Spleen (tissue), 7 donors: Measurements from ENCODE around the gene NPPC.

Source experiments
- POLR2AphosphoS5 ChIP-seq, 3 donors: sonication (generic); formaldehyde crosslinking; IDR thresholded peaks; one replicate each; pipeline ENCODE4 v1.5.1; 2017; ENCODE audit warnings: antibody characterized with exemption in 3 of 3
- TF ChIP-seq, protein P1 (sequence below), 11 experiments: fragments of 200-600 bp in 7 of 11; fragments of 450-650 bp in 4 of 11; sonication (generic) in 4 of 11; IDR thresholded peaks in 8 of 11; conservative IDR thresholded peaks in 3 of 11; 1 replicate in 7 of 11; 2 replicates in 4 of 11; pipeline versions ENCODE4 v1.4.0 to v1.8.0; 2016 to 2021; ENCODE audit warnings: antibody characterized with exemption in 11 of 11, inconsistent platforms in 4 of 11, mild to moderate bottlenecking in 1 of 11
- donor health status: DM: no; HTN: no; CAD: no; lungs with moderate emphysema.
- donor health status: DM: no; HTN: no; CAD: no.
- donor health status: DM: no; HTN: no; CAD: no.

DNA sequence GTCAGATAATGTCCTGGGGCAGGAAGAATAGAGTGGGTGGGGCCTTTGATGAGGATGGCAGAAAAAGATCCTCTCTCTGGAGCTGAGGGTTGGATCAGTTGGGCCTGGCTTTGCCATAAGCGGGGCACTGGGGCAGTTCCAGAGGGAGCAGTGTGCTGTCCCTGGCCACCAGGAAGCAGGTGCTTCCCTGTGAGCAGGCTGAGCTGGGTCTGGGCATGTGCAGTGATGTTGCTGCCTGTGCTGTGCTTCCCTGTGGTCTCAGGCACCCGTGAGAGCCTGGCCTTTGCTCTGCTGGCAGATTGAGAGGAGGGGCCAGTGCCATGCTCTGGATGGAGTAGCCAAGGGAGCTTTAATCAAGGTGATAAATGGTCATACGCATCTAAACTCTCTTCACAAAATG, 14.6 kb upstream of the NPPC start:
- TF ChIP-seq, protein P1, sequence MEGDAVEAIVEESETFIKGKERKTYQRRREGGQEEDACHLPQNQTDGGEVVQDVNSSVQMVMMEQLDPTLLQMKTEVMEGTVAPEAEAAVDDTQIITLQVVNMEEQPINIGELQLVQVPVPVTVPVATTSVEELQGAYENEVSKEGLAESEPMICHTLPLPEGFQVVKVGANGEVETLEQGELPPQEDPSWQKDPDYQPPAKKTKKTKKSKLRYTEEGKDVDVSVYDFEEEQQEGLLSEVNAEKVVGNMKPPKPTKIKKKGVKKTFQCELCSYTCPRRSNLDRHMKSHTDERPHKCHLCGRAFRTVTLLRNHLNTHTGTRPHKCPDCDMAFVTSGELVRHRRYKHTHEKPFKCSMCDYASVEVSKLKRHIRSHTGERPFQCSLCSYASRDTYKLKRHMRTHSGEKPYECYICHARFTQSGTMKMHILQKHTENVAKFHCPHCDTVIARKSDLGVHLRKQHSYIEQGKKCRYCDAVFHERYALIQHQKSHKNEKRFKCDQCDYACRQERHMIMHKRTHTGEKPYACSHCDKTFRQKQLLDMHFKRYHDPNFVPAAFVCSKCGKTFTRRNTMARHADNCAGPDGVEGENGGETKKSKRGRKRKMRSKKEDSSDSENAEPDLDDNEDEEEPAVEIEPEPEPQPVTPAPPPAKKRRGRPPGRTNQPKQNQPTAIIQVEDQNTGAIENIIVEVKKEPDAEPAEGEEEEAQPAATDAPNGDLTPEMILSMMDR (IDR thresholded peaks at IDR 0.05 in 8 of 11, conservative IDR thresholded peaks at IDR 0.05 in 3 of 11) = no peak
- TF ChIP-seq POLR2AphosphoS5 (IDR thresholded peaks at IDR 0.05) = peak; percentile 72 to 81 (median 80)
